PFSK-1 (cell line): Measurements from ENCODE around the gene EML1.

Experiments
- FOXP2 ChIP-seq: optimal IDR thresholded peaks from 2 replicates; pipeline ENCODE3; 2011; ENCODE audit warnings: borderline replicate concordance, control low read depth, inconsistent platforms; ENCODE audit not compliant: insufficient read depth; ENCODE audit errors: extremely low read length, extremely low read depth
- POLR2AphosphoS5 ChIP-seq: IDR thresholded peaks from 2 replicates; pipeline ENCODE4 v1.6.1; 2012; ENCODE audit warnings: low read depth, mild to moderate bottlenecking, control low read depth, low read length, moderate library complexity
- REST ChIP-seq, 2 experiments: IDR thresholded peaks; 2 replicates each; pipeline versions ENCODE4 v1.6.1 to v1.8.0; 2011 to 2012; ENCODE audit warnings: low read depth in 2 of 2, low read length in 2 of 2, control low read depth in 1 of 2, inconsistent platforms in 1 of 2, mild to moderate bottlenecking in 1 of 2, moderate library complexity in 1 of 2; ENCODE audit not compliant: insufficient read depth in 1 of 2
- SIN3A ChIP-seq: IDR thresholded peaks from 2 replicates; pipeline ENCODE4 v1.6.1; 2012; ENCODE audit warnings: mild to moderate bottlenecking, low read length, moderate library complexity, borderline replicate concordance; ENCODE audit not compliant: insufficient read depth
- TAF1 ChIP-seq: IDR thresholded peaks from 2 replicates; pipeline ENCODE4 v1.6.1; 2012; ENCODE audit warnings: low read length, control low read depth, borderline replicate concordance; ENCODE audit not compliant: insufficient read depth

Gene EML1

GRCh38 chr14:99840265-99840664 is 47.1 kb downstream of the EML1 start:
- no peak for TF ChIP-seq TAF1
- TF ChIP-seq REST (IDR thresholded peaks at IDR 0.05; ENCODE audit: insufficient read depth in 1 of 2, low read depth in 2 of 2, low read length in 2 of 2), result no peak
- no peak for TF ChIP-seq FOXP2
- TF ChIP-seq POLR2AphosphoS5, result no peak
- no peak for TF ChIP-seq SIN3A

- TF ChIP-seq TAF1 (no peak), REST (IDR thresholded peaks at IDR 0.05; ENCODE audit: insufficient read depth in 1 of 2, low read depth in 2 of 2, low read length in 2 of 2) (no peak), SIN3A (no peak), FOXP2 (no peak), POLR2AphosphoS5 (no peak)
These were observed 47.6 kb downstream of the EML1 start for GRCh38 chr14:99840774-99841305.

- TF ChIP-seq TAF1, result no peak
- TF ChIP-seq FOXP2, result no peak
- no peak for TF ChIP-seq REST (IDR thresholded peaks at IDR 0.05; ENCODE audit: insufficient read depth in 1 of 2, low read depth in 2 of 2, low read length in 2 of 2)
- TF ChIP-seq POLR2AphosphoS5, result no peak
- no peak for TF ChIP-seq SIN3A
These were observed 48.3 kb downstream of the EML1 start for GRCh38 chr14:99841436-99842071.

- TF ChIP-seq SIN3A (no peak), FOXP2 (no peak), REST (IDR thresholded peaks at IDR 0.05; ENCODE audit: insufficient read depth in 1 of 2, low read depth in 2 of 2, low read length in 2 of 2) (no peak), TAF1 (no peak), POLR2AphosphoS5 (no peak)
These were observed 48.9 kb downstream of the EML1 start for GRCh38 chr14:99842141-99842540.
